Uterus (tissue), 4 donors: ENCODE results near the gene SMDT1. TPM values are rescaled to one million over a fixed set of nuclear protein-coding genes. Genes with fewer than 3 reads are reported as not detected.

Experiments used
- DNase-seq, 2 donors: peaks; one replicate each; pipeline ENCODE4 v3.0.0-alpha.2; 2019 to 2020
- H3K27ac ChIP-seq, 2 donors: fragments of 200-600 bp; sonication (generic); 1 replicate in 1 of 2; 2 replicates in 1 of 2; pipeline ENCODE4 v1.5.1; 2016 to 2018
- H3K27me3 ChIP-seq, 2 donors: fragments of 200-600 bp; sonication (generic); one replicate each; pipeline ENCODE4 v1.5.1; 2018 to 2019; ENCODE audit warnings: control low read depth in 1 of 2
- H3K36me3 ChIP-seq, 2 donors: fragments of 200-600 bp; sonication (generic); one replicate each; pipeline ENCODE4 v1.5.1; 2019; ENCODE audit warnings: control low read depth in 1 of 2
- H3K4me1 ChIP-seq, 2 donors: fragments of 200-600 bp; sonication (generic); one replicate each; pipeline ENCODE4 v1.5.1; 2018 to 2019; ENCODE audit warnings: control low read depth in 1 of 2
- H3K4me3 ChIP-seq, 2 donors: fragments of 200-600 bp; sonication (generic); 1 replicate in 1 of 2; 2 replicates in 1 of 2; pipeline ENCODE4 v1.5.1; 2018 to 2019; ENCODE audit warnings: mild to moderate bottlenecking in 1 of 2
- H3K9me3 ChIP-seq, 2 donors: fragments of 200-600 bp; sonication (generic); one replicate each; pipeline ENCODE4 v1.5.1; 2019; ENCODE audit warnings: control low read depth in 1 of 2
- POLR2A ChIP-seq, 2 donors: fragments of 450-650 bp; IDR thresholded peaks; one replicate each; pipeline ENCODE4 v1.6.1; 2016; ENCODE audit warnings: antibody characterized with exemption in 2 of 2, mild to moderate bottlenecking in 1 of 2, moderate library complexity in 1 of 2
- intact Hi-C: fragments of 100-400 bp; cut with DNase I; formaldehyde crosslinking; loops from one replicate; pipeline ENCODE4 v1.15.1; 2023; ENCODE audit warnings: low total_unique reads
- total RNA-seq, 4 donors: library from RNA; depleted of rRNA in 3 of 4; stranded (reverse); fragments of >200 nt in 3 of 4; gene quantifications; one replicate each; pipeline versions ENCODE4 v1.1.0 to v1.2.4, GENCODE V29; 2014 to 2023
- TF ChIP-seq, protein P1 (sequence below), 4 experiments: fragments of 200-600 bp in 2 of 4; fragments of 450-650 bp in 2 of 4; sonication (generic) in 2 of 4; IDR thresholded peaks; one replicate each; pipeline ENCODE4 v1.5.1; 2016 to 2019; ENCODE audit warnings: antibody characterized with exemption in 4 of 4, mild to moderate bottlenecking in 2 of 4, moderate library complexity in 1 of 4
- donor health status: DM: yes; HTN: yes; CAD: no.

Gene SMDT1
- total RNA-seq, 4 donors from 2014 or later, result 8.3 to 98.0 (median 33.2) TPM

DNA sequence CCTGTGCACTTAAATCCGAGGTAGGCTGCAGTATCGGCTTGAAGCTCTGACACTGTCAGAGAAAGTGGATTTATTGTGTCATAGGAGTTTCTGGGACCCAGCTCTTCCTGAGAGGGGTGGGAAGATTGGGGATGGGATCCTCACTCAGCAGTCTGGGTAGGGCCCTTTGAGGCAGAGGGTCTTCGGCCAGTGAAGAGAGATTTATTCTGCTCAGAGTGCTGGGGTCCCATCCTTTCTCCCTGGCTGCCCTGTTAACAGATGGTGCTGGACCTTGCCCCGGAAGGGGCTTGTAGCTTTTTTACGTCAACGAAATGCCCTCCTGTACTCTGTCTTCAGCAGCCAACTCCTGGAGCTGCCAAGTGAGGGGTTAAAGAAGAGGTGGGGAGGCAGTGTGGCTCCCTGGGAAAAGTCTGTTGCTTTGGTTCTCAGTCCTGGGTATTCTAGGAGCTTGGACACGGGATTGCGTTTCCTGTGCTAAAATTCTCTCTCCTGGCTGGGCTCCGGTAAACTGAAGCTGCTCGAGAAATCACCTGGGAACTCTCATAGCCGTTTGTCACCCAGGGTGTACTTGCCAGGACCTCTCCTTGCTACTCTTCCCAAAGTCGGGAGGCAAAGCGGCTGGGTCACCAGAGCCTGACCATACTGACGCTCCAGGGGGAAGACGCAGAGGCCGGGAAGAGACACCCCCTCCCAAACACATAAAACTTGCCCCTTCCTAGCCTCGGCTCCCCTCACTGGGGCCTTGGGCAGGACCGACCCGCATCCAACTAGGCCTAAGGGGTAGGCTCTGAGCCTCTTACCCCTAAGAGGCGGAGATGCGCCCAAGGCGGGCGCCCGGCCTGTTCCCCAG, 806 bp upstream of the SMDT1 start:
- no peaks in the 10 kb centered on the region for H3K9me3 ChIP-seq
- TF ChIP-seq, protein P1, sequence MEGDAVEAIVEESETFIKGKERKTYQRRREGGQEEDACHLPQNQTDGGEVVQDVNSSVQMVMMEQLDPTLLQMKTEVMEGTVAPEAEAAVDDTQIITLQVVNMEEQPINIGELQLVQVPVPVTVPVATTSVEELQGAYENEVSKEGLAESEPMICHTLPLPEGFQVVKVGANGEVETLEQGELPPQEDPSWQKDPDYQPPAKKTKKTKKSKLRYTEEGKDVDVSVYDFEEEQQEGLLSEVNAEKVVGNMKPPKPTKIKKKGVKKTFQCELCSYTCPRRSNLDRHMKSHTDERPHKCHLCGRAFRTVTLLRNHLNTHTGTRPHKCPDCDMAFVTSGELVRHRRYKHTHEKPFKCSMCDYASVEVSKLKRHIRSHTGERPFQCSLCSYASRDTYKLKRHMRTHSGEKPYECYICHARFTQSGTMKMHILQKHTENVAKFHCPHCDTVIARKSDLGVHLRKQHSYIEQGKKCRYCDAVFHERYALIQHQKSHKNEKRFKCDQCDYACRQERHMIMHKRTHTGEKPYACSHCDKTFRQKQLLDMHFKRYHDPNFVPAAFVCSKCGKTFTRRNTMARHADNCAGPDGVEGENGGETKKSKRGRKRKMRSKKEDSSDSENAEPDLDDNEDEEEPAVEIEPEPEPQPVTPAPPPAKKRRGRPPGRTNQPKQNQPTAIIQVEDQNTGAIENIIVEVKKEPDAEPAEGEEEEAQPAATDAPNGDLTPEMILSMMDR (IDR thresholded peaks at IDR 0.05), result no peak
- no peak for TF ChIP-seq POLR2A (IDR thresholded peaks at IDR 0.05)
- intact Hi-C loops, result no loop called here
- peaks cover 11 to 14% of the 10 kb centered on the region in 2 donors for H3K4me1 ChIP-seq
- H3K27me3 ChIP-seq, result no peaks in the 10 kb centered on the region
- H3K27ac ChIP-seq, result peak overlapping the region; percentile 98 to 99
- peak overlapping the region; percentile 72 for H3K4me3 ChIP-seq
- DNase-seq, result peak in 1 of 2 donors; percentile 43
- H3K36me3 ChIP-seq, result no peaks in the 10 kb centered on the region

DNA sequence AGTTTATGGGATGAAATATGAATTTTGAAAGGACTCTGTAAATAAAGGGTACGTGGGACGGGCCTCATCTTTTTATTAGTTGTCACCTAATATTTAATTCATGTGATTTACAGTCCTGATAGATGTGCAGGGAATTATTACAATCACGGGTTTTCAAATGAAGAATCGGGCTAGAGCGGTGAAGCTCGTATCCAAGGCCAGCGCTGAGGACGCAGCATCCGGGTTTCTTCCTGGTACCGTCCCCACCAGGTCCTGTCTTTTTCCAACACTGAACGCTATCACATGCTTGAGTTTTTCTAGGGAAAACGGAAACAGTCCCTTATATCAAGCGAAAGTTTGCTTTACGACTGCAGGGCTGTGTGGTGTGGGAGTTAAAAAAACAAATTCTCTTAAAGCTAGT, 787 bp downstream of the SMDT1 start:
- H3K4me3 ChIP-seq, result peak overlapping the region; percentile 72
- no peaks in the 10 kb centered on the region for H3K9me3 ChIP-seq
- H3K27ac ChIP-seq, result peak overlapping the region; percentile 98 to 99
- TF ChIP-seq, protein P1 (IDR thresholded peaks at IDR 0.05), result no peak
- no peak for TF ChIP-seq POLR2A (IDR thresholded peaks at IDR 0.05)
- no peaks in the 10 kb centered on the region for H3K36me3 ChIP-seq
- intact Hi-C loops, result no loop called here
- no peaks in the 10 kb centered on the region for H3K27me3 ChIP-seq
- H3K4me1 ChIP-seq, result peaks cover 5 to 11% of the 10 kb centered on the region in 2 donors
- no peak for DNase-seq

DNA sequence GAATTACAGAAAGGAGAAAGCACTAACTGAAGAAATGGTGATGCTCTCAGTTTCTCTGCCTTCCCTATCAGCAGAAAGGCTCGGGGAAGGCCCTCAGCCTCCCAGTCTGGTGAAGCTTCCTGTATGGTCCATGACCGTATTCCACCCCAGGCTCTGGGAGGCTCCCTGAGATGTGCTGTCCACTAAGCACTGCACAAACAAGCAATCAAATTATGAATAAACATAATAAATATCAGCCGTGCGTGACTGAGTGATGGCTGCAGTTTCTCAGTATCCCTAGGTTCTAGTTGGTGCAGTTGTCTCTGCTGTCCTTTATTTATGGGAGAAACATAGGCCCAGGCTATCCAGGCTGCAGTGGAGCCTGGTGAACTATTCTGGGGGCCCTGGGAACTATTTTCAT, 3.6 kb downstream of the SMDT1 start:
- no peak for DNase-seq
- H3K4me1 ChIP-seq, result peaks cover 4 to 6% of the 10 kb centered on the region in 2 donors
- H3K36me3 ChIP-seq, result no peaks in the 10 kb centered on the region
- H3K4me3 ChIP-seq, result no peak overlapping the region
- H3K27ac ChIP-seq, result no peak overlapping the region
- H3K9me3 ChIP-seq, result no peaks in the 10 kb centered on the region
- TF ChIP-seq, protein P1 (IDR thresholded peaks at IDR 0.05), result no peak
- TF ChIP-seq POLR2A (IDR thresholded peaks at IDR 0.05), result no peak
- H3K27me3 ChIP-seq, result no peaks in the 10 kb centered on the region
- intact Hi-C loops, result no loop called here

DNA sequence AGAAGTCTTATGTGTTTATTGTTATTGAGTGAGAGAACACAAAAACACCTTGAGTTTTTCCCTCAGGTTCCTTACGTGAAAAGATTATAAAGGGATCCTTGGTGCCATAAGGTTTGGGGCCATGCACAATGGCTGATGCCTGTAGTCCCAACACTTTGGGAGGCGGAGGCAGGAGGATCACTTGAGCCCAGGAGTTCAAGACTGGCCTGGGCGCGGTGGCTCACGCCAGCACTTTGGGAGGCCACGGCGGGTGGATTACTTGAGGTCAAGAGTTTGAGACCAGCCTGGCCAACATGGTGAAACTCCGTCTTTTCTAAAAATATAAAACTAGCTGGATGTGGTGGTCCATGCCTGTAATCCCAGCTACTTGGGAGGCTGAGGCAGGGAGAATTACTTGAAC, 5.4 kb downstream of the SMDT1 start:
- no peaks in the 10 kb centered on the region for H3K36me3 ChIP-seq
- no peak for TF ChIP-seq POLR2A (IDR thresholded peaks at IDR 0.05)
- intact Hi-C loops, result no loop called here
- no peaks in the 10 kb centered on the region for H3K27me3 ChIP-seq
- no peak overlapping the region for H3K27ac ChIP-seq
- no peaks in the 10 kb centered on the region for H3K4me1 ChIP-seq
- no peak for DNase-seq
- H3K9me3 ChIP-seq, result no peaks in the 10 kb centered on the region
- H3K4me3 ChIP-seq, result no peak overlapping the region

DNA sequence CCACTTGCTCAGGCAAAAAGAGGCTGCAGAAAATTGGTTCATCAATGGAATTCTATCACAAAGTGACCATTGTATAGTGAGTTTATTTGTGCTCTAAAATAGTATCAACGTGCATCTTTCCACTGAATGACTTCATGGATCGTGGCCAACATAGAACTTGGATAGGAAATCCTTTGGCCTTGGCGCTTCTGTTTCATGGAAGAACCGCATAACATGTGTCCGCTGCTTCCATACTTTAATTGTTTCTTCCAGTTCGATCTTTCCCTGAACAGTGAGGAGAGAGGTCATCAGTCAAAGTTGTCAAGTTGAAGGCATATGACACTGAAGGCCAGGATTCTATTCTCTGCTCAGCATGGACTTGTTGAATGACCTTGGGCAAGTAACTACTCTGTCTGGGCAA, 6.6 kb downstream of the SMDT1 start:
- TF ChIP-seq, protein P1 (IDR thresholded peaks at IDR 0.05), result no peak
- no peak for DNase-seq
- Histone ChIP-seq H3K36me3 (no peaks in the 10 kb centered on the region), H3K9me3 (no peaks in the 10 kb centered on the region), H3K27ac (no peak overlapping the region), H3K4me1 (no peaks in the 10 kb centered on the region), H3K27me3 (no peaks in the 10 kb centered on the region), H3K4me3 (no peak overlapping the region)
- intact Hi-C loops, result no loop called here
